ENCODE data around the gene RTEL1.

DNA sequence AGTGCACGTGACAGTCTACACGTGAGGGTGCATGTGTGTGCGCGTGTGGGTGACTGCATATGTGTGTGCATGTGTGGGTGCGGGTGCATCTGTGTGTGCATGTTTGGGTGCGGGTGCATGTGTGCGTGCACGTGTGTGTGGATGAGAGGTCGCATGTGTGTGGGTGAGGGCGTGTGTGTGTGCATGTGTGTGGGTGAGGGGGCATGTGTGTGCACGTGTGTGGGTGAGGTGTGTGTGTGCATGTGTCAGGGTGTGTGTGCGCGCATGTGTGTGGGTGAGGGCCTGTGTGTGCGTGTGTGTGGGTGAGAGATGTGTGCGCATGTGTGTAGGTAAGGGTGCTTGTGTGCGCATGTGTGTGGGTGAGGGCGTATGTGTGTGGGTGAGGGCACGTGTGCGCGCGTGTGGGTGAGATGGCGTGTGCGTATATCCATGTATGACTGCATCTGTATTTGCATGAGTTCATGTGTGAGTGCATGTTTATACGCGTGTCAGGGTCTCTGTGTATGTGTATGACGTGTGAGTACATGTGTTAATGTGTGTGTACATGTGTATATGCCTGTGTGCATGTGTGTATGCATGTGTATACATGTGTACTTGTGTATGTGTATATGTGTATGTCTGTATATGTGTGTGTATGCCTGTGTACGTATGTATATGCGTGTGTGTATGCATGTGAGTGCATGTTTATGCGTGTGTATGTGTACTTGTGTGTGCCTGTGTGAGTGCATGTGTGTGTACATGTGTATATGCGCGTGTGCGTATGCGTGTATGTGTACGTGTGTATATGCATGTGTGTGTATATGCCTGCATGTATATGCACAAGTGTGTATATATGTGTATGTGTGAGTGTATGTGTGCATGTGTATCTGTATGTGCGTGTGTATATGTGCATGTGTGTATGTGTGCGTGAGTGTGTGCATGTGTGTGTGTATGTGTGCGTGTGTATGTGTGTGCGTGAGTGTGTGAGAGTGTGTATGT, 74.3 kb downstream of the RTEL1 start:
- TF ChIP-seq, protein P1, sequence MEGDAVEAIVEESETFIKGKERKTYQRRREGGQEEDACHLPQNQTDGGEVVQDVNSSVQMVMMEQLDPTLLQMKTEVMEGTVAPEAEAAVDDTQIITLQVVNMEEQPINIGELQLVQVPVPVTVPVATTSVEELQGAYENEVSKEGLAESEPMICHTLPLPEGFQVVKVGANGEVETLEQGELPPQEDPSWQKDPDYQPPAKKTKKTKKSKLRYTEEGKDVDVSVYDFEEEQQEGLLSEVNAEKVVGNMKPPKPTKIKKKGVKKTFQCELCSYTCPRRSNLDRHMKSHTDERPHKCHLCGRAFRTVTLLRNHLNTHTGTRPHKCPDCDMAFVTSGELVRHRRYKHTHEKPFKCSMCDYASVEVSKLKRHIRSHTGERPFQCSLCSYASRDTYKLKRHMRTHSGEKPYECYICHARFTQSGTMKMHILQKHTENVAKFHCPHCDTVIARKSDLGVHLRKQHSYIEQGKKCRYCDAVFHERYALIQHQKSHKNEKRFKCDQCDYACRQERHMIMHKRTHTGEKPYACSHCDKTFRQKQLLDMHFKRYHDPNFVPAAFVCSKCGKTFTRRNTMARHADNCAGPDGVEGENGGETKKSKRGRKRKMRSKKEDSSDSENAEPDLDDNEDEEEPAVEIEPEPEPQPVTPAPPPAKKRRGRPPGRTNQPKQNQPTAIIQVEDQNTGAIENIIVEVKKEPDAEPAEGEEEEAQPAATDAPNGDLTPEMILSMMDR (IDR thresholded peaks at IDR 0.05; ENCODE audit: borderline replicate concordance, extremely low read depth, low read length, poor library complexity, severe bottlenecking), result no peak
- TF ChIP-seq EZH2 (IDR thresholded peaks at IDR 0.05; ENCODE audit: borderline replicate concordance, low read depth, low read length, severe bottlenecking), result no peak

Data from DND-41 (cell line).